Stimulated activated CD8-positive, alpha-beta memory T cell treated with anti-CD3 and anti-CD28 coated beads, Interleukin-4, amount 100 ng/mL, for 24 hours (primary cell): Measurements from ENCODE around the gene ANTXRL.
"Not testable (repeated sequence)": the region's sequence is repeated elsewhere in the genome, so short reads cannot be mapped to it uniquely, and the experiment has no call there.

Experiments
- DNase-seq: peaks from one replicate; pipeline ENCODE4 v3.0.0-alpha.2; 2020; ENCODE audit warnings: low read depth

ANTXRL gene

GRCh38 chr10:46308666-46309450 is 22.1 kb downstream of the ANTXRL start:
- DNase-seq, result no peak

GRCh38 chr10:46309511-46310142 is 22.8 kb downstream of the ANTXRL start:
- no peak for DNase-seq

- DNase-seq, result no peak
These were observed 23.3 kb downstream of the ANTXRL start for GRCh38 chr10:46310143-46310514.

GRCh38 chr10:46310851-46311250 is 24.1 kb downstream of the ANTXRL start:
- DNase-seq, result no peak

GRCh38 chr10:46311501-46311951 is 24.7 kb downstream of the ANTXRL start:
- no peak for DNase-seq

GRCh38 chr10:46311961-46312431 is 25.2 kb downstream of the ANTXRL start:
- DNase-seq, result not testable (repeated sequence)

- DNase-seq, result no peak
These were observed 26.2 kb downstream of the ANTXRL start for GRCh38 chr10:46312953-46313352.

GRCh38 chr10:46314071-46314470 is 27.3 kb downstream of the ANTXRL start:
- DNase-seq, result no peak

- not testable (repeated sequence) for DNase-seq
These were observed 28.5 kb downstream of the ANTXRL start for GRCh38 chr10:46315071-46315860.

GRCh38 chr10:46317370-46317769 is 30.6 kb downstream of the ANTXRL start:
- DNase-seq, result no peak

- DNase-seq, result no peak
These were observed 31.1 kb downstream of the ANTXRL start for GRCh38 chr10:46317889-46318288.

- no peak for DNase-seq
These were observed 32.0 kb downstream of the ANTXRL start for GRCh38 chr10:46318799-46319198.

GRCh38 chr10:46319389-46319788 is 32.6 kb downstream of the ANTXRL start:
- DNase-seq, result no peak

GRCh38 chr10:46321770-46322169 is 35.0 kb downstream of the ANTXRL start:
- DNase-seq, result no peak

GRCh38 chr10:46323176-46323575 is 36.4 kb downstream of the ANTXRL start:
- DNase-seq, result no peak

GRCh38 chr10:46325021-46325420 is 38.2 kb downstream of the ANTXRL start:
- no peak for DNase-seq

GRCh38 chr10:46326066-46326465 is 39.3 kb downstream of the ANTXRL start:
- no peak for DNase-seq

- DNase-seq, result no peak
These were observed 40.2 kb downstream of the ANTXRL start for GRCh38 chr10:46326971-46327370.

- no peak for DNase-seq
These were observed 40.9 kb downstream of the ANTXRL start for GRCh38 chr10:46327685-46328084.

GRCh38 chr10:46328853-46329689 is 42.3 kb downstream of the ANTXRL start:
- no peak for DNase-seq

GRCh38 chr10:46329690-46330016 is 42.9 kb downstream of the ANTXRL start:
- DNase-seq, result no peak

- DNase-seq, result no peak
These were observed 44.1 kb downstream of the ANTXRL start for GRCh38 chr10:46330894-46331293.
